HEK293T (cell line): ENCODE results near the gene ENPP1.
"Not testable (repeated sequence)": the region's sequence is repeated elsewhere in the genome, so short reads cannot be mapped to it uniquely, and the experiment has no call there.

Experiments
- CTCF ChIA-PET: fragments of 350-600 bp; formaldehyde crosslinking; extraction: SDS; loops from one replicate; lab custom pipeline; 2021; ENCODE audit warnings: antibody characterized with exemption, inconsistent platforms; lab: Yijun Ruan, JAX
- POLR2A ChIA-PET: fragments of 350-600 bp; formaldehyde crosslinking; extraction: SDS; loops from one replicate; lab custom pipeline; 2020; ENCODE audit warnings: antibody characterized with exemption, inconsistent platforms; lab: Yijun Ruan, JAX
- DNase-seq: peaks from one replicate; pipeline ENCODE4 v3.0.0; 2012; ENCODE audit warnings: mixed read lengths; ENCODE audit errors: extremely low spot score
- ARNT ChIP-seq: fragments of 450-650 bp; IDR thresholded peaks from 2 replicates; pipeline ENCODE4 v1.6.1; 2017; ENCODE audit warnings: mild to moderate bottlenecking
- BHLHE40 ChIP-seq: fragments of 450-650 bp; IDR thresholded peaks from 2 replicates; pipeline ENCODE4 v1.6.1; 2016; ENCODE audit warnings: mild to moderate bottlenecking, moderate library complexity, borderline replicate concordance
- CTBP1 ChIP-seq: fragments of 450-650 bp; IDR thresholded peaks from 2 replicates; pipeline ENCODE4 v1.6.1; 2016; ENCODE audit warnings: borderline replicate concordance
- ELF4 ChIP-seq: fragments of 450-650 bp; IDR thresholded peaks from 2 replicates; pipeline ENCODE4 v1.6.1; 2017; ENCODE audit warnings: antibody characterized with exemption
- FOXA1 ChIP-seq: fragments of 450-650 bp; IDR thresholded peaks from 2 replicates; pipeline ENCODE4 v1.6.1; 2016; ENCODE audit warnings: mild to moderate bottlenecking
- FOXK2 ChIP-seq: fragments of 450-650 bp; IDR thresholded peaks from 2 replicates; pipeline ENCODE4 v1.6.1; 2016; ENCODE audit warnings: mild to moderate bottlenecking
- FOXM1 ChIP-seq: fragments of 450-650 bp; IDR thresholded peaks from 2 replicates; pipeline ENCODE4 v1.6.1; 2017; ENCODE audit warnings: mild to moderate bottlenecking, borderline replicate concordance
- HDGF ChIP-seq: fragments of 450-650 bp; IDR thresholded peaks from 2 replicates; pipeline ENCODE4 v1.6.1; 2017; ENCODE audit warnings: antibody characterized with exemption, borderline replicate concordance
- L3MBTL2 ChIP-seq: fragments of 450-650 bp; conservative IDR thresholded peaks from 2 replicates; pipeline ENCODE4 v1.6.1; 2016; ENCODE audit warnings: mild to moderate bottlenecking
- LEF1 ChIP-seq: fragments of 450-650 bp; IDR thresholded peaks from 2 replicates; pipeline ENCODE4 v1.6.1; 2017; ENCODE audit warnings: mild to moderate bottlenecking, borderline replicate concordance
- NFRKB ChIP-seq: fragments of 450-650 bp; IDR thresholded peaks from 2 replicates; pipeline ENCODE4 v1.6.1; 2016; ENCODE audit warnings: mild to moderate bottlenecking, moderate library complexity
- SP1 ChIP-seq: fragments of 450-650 bp; IDR thresholded peaks from 2 replicates; pipeline ENCODE4 v1.6.1; 2017
- SUZ12 ChIP-seq: fragments of 450-650 bp; IDR thresholded peaks from 2 replicates; pipeline ENCODE4 v1.6.1; 2016; ENCODE audit warnings: mild to moderate bottlenecking
- TARDBP ChIP-seq: fragments of 450-650 bp; IDR thresholded peaks from 2 replicates; pipeline ENCODE4 v1.6.1; 2016
- ZNF384 ChIP-seq: fragments of 450-650 bp; IDR thresholded peaks from 2 replicates; pipeline ENCODE4 v1.6.1; 2016
- TF ChIP-seq, protein P1 (sequence below): fragments of 450-650 bp; IDR thresholded peaks from 2 replicates; pipeline ENCODE4 v1.6.1; 2016

Gene ENPP1

GRCh38 chr6:131897050-131897435, 89.2 kb downstream of the ENPP1 start:
- DNase-seq = no peak
- POLR2A ChIA-PET = no interaction called here
- CTCF ChIA-PET = no interaction called here
- no peak for TF ChIP-seq FOXM1
- no peak for TF ChIP-seq CTBP1
- no peak for TF ChIP-seq TARDBP
- no peak for TF ChIP-seq LEF1
- TF ChIP-seq BHLHE40 = no peak
- TF ChIP-seq SP1 = no peak
- TF ChIP-seq SUZ12 = no peak
- no peak for TF ChIP-seq ELF4
- no peak for TF ChIP-seq L3MBTL2
- no peak for TF ChIP-seq ZNF384
- no peak for TF ChIP-seq ARNT
- TF ChIP-seq NFRKB = no peak
- TF ChIP-seq, protein P1, sequence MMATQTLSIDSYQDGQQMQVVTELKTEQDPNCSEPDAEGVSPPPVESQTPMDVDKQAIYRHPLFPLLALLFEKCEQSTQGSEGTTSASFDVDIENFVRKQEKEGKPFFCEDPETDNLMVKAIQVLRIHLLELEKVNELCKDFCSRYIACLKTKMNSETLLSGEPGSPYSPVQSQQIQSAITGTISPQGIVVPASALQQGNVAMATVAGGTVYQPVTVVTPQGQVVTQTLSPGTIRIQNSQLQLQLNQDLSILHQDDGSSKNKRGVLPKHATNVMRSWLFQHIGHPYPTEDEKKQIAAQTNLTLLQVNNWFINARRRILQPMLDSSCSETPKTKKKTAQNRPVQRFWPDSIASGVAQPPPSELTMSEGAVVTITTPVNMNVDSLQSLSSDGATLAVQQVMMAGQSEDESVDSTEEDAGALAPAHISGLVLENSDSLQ = no peak
- TF ChIP-seq FOXK2 = no peak
- no peak for TF ChIP-seq HDGF

DNA sequence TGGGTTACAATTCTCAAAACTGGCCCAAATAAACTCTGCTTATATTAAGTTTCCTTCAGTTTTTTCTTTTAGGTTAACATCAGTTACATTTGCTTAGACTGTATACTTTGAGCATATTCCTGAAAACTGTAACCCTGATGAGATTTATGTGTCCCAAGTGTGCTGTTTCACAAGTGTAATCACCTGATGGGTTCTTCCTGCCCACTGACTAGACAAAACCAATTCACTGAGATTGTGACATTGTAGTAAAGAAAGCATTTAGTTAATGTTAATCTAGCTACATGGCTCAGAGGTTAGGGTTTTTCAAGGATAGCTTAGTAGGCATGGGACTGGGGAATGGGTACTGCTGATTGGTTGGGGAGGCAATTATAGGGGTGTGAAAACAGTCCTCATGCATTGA, 89.8 kb downstream of the ENPP1 start:
- ChIA-PET POLR2A (no interaction called here), CTCF (no interaction called here)
- TF ChIP-seq L3MBTL2 = no peak
- TF ChIP-seq LEF1 = no peak
- no peak for TF ChIP-seq SP1
- no peak for TF ChIP-seq ARNT
- no peak for TF ChIP-seq FOXM1
- TF ChIP-seq, protein P1 = no peak
- TF ChIP-seq CTBP1 = no peak
- no peak for TF ChIP-seq HDGF
- no peak for TF ChIP-seq NFRKB
- no peak for TF ChIP-seq BHLHE40
- no peak for DNase-seq

- no peak for TF ChIP-seq BHLHE40
- CTCF ChIA-PET = no interaction called here
Observed at GRCh38 chr6:131898718-131899117, 90.9 kb downstream of the ENPP1 start.

DNA sequence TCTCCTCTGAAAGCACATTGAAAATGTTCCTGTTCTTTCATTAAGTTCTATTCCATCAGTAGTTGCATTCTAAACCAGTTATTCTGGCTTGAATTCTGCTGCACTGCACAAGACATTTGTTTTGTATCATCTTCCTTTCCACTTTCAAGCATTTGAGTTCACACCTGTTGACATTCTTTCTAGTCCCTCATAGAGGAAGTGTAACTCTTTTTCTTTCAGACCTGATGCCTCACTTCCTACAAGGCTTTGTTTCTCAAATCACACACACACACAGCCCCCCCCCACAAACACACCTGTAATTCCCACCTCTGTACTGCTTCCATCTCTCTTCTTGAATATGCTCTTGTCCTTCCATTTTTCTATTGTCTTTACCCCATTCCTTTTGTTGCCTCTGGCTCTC, 92.4 kb downstream of the ENPP1 start:
- TF ChIP-seq ELF4 = no peak
- TF ChIP-seq, protein P1 = no peak
- no peak for TF ChIP-seq L3MBTL2
- TF ChIP-seq FOXA1 = no peak
- TF ChIP-seq CTBP1 = no peak
- no peak for TF ChIP-seq ARNT
- TF ChIP-seq NFRKB = no peak
- no peak for TF ChIP-seq FOXM1
- TF ChIP-seq FOXK2 = no peak
- TF ChIP-seq ZNF384 = no peak
- TF ChIP-seq SP1 = no peak
- TF ChIP-seq BHLHE40 = no peak
- no peak for TF ChIP-seq SUZ12
- TF ChIP-seq TARDBP = no peak
- no peak for TF ChIP-seq HDGF
- TF ChIP-seq LEF1 = no peak
- ChIA-PET CTCF (no interaction called here), POLR2A (no interaction called here)
- no peak for DNase-seq

More at GRCh38 chr6:131898718-131899117, 90.9 kb downstream of the ENPP1 start:
- no peak for DNase-seq
- POLR2A ChIA-PET = no interaction called here

DNA sequence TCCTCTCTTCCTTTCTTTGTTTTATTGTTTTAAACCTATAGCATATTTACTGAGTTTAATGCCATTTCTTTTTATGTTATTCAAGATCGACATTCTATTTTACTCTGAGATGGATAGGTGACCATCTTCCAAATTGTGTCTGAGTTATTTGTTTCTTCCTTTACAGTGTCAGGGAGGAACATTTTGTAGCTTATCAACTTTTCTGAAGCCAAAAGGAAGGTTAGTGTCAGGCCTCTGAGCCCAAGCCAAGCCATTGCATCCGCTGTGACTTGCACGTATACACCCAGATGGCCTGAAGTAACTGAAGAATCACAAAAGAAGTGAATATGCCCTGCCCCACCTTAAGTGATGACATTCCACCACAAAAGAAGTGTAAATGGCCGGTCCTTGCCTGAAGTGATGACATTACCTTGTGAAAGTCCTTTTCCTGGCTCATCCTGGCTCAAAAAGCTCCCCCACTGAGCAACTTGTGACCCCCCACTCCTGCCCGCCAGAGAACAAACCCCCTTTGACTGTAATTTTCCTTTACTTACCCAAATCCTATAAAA, 93.6 kb downstream of the ENPP1 start:
- CTCF ChIA-PET, POLR2A ChIA-PET, DNase-seq: not testable (repeated sequence)

DNA sequence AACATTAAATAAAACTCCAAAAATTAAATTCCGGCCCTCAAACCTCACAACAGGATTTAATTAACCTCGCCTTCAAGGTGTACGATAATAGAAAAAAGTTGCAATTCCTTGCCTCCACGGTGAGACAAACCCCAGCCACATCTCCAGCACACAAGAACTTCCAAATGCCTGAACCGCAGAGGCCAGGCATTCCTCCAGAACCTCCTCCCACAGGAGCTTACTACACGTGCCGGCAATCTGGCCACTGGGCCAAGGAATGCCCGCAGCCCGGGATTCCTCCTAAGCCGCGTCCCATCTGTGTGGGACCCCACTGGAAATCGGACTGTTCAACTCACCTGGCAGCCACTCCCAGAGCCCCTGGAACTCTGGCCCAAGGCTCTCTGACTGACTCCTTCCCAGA, 95.9 kb downstream of the ENPP1 start:
- CTCF ChIA-PET, DNase-seq, POLR2A ChIA-PET: not testable (repeated sequence)

- POLR2A ChIA-PET, DNase-seq: not testable (repeated sequence)
- CTCF ChIA-PET = interaction anchor here (1.7 kb wide), 1 partner anchor 213 kb away, joined by 12 read pairs; no protein-coding TSS in a partner anchor
Observed at GRCh38 chr6:131908787-131909186, 101.0 kb downstream of the ENPP1 start.
